K562 (cell line): ENCODE results near the gene GNAT1.

Experiments
- DMBX1 ChIP-seq: fragments of 250-450 bp; sonication (Bioruptor Pico); IDR thresholded peaks from 2 replicates; pipeline ENCODE4 v1.8.0; 2022; ENCODE audit warnings: inconsistent platforms, mild to moderate bottlenecking, moderate library complexity, borderline replicate concordance
- HDAC2 ChIP-seq: fragments of 450-650 bp; IDR thresholded peaks from 2 replicates; pipeline ENCODE4 v1.6.1; 2016; ENCODE audit warnings: mild to moderate bottlenecking
- ILF3 ChIP-seq: fragments of 450-650 bp; IDR thresholded peaks from 2 replicates; pipeline ENCODE4 v1.6.1; 2018; ENCODE audit warnings: antibody characterized with exemption, mild to moderate bottlenecking, moderate library complexity, borderline replicate concordance
- KLF16 ChIP-seq: IDR thresholded peaks from 2 replicates; pipeline ENCODE4 v1.6.1; 2016; ENCODE audit warnings: antibody characterized with exemption
- SMAD3 ChIP-seq: fragments of 450-650 bp; formaldehyde crosslinking; conservative IDR thresholded peaks from 2 replicates; pipeline ENCODE4 v1.4.0; 2020; ENCODE audit warnings: mild to moderate bottlenecking
- ZBTB1 ChIP-seq: sonication (generic); formaldehyde crosslinking; IDR thresholded peaks from 2 replicates; pipeline ENCODE4 v1.8.1; 2023; ENCODE audit warnings: missing genetic modification reagents, low read depth, mild to moderate bottlenecking, borderline replicate concordance
- TF ChIP-seq, protein P1 (sequence below): fragments of 250-450 bp; sonication (Bioruptor Pico); IDR thresholded peaks from 2 replicates; pipeline ENCODE4 v1.8.0; 2021; ENCODE audit warnings: moderate library complexity, mild to moderate bottlenecking, inconsistent platforms

- TF ChIP-seq ILF3 = no peak
- TF ChIP-seq HDAC2 = no peak
- TF ChIP-seq ZBTB1 (CRISPR knock-in tag) = no peak
- TF ChIP-seq, protein P1, sequence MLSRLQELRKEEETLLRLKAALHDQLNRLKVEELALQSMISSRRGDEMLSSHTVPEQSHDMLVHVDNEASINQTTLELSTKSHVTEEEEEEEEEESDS (CRISPR knock-in tag) = no peak
- TF ChIP-seq DMBX1 = no peak
- TF ChIP-seq KLF16 = no peak
- no peak for TF ChIP-seq SMAD3
Measured at GRCh38 chr3:50230104-50230793, 38.8 kb downstream of the GNAT1 start.
